H1 (cell line): ENCODE results near the gene UPF3A. TPM values are rescaled to one million over a fixed set of nuclear protein-coding genes. Genes with fewer than 3 reads are reported as not detected.

Experiments used
- CTCF ChIA-PET: fragments of 300-600 bp; sonication (Branson Sonifier 250); formaldehyde crosslinking; loops from one replicate; lab custom pipeline; 2021; ENCODE audit not compliant: partially characterized antibody; lab: Charles Lee
- POLR2A ChIA-PET: fragments of 300-600 bp; sonication (Branson Sonifier 250); formaldehyde crosslinking; loops from one replicate; lab custom pipeline; 2021; ENCODE audit warnings: inconsistent platforms; ENCODE audit not compliant: partially characterized antibody; lab: Charles Lee
- DNase-seq, 2 experiments: peaks; one replicate each; pipeline versions ENCODE4 v3.0.0 to v3.0.0-alpha.2; 2010 to 2022; ENCODE audit warnings: low spot score in 2 of 2, low read depth in 1 of 2, mixed read lengths in 1 of 2
- FAIRE-seq: peaks from 2 replicates; lab custom pipeline; 2011; peaks lifted over from hg19 to GRCh38; lab: Jason Lieb, UNC
- H2AFZ ChIP-seq: 2 replicates; pipeline ENCODE4 v1.8.1; 2012; ENCODE audit warnings: low read length, inconsistent platforms
- H2AK5ac ChIP-seq: 2 replicates; pipeline ENCODE4 v1.6.1; 2013; ENCODE audit warnings: low read depth, low read length
- H2BK120ac ChIP-seq: replicated peaks from 2 replicates; pipeline ENCODE3; 2013; ENCODE audit warnings: low read depth, low read length, inconsistent platforms
- H2BK12ac ChIP-seq: 2 replicates; pipeline ENCODE4 v1.6.1; 2013; ENCODE audit warnings: low read depth, low read length
- H2BK15ac ChIP-seq: 2 replicates; pipeline ENCODE4 v1.6.1; 2013; ENCODE audit warnings: low read length
- H2BK20ac ChIP-seq: 2 replicates; pipeline ENCODE4 v1.6.1; 2013; ENCODE audit warnings: low read length
- H2BK5ac ChIP-seq: 2 replicates; pipeline ENCODE4 v1.6.1; 2013; ENCODE audit warnings: low read depth, low read length
- H3K14ac ChIP-seq: 2 replicates; pipeline ENCODE4 v1.6.1; 2013; ENCODE audit warnings: inconsistent platforms; ENCODE audit not compliant: insufficient read length
- H3K18ac ChIP-seq: 2 replicates; pipeline ENCODE4 v1.6.1; 2013; ENCODE audit warnings: low read length; ENCODE audit errors: extremely low read depth
- H3K23ac ChIP-seq: 2 replicates; pipeline ENCODE4 v1.6.1; 2013; ENCODE audit warnings: inconsistent platforms; ENCODE audit not compliant: insufficient read length
- H3K23me2 ChIP-seq: 2 replicates; pipeline ENCODE4 v1.6.1; 2013; ENCODE audit warnings: low read depth, low read length
- H3K27ac ChIP-seq: 2 replicates; pipeline ENCODE4 v1.6.1; 2011; ENCODE audit warnings: low read depth, low read length, inconsistent platforms
- H3K27me3 ChIP-seq, 4 experiments: replicated peaks in 1 of 4; 1 replicate in 1 of 4; 2 replicates in 3 of 4; pipeline versions ENCODE4 v1.6.1 to v1.8.1; 2011 to 2013; ENCODE audit warnings: low read length in 3 of 4, mild to moderate bottlenecking in 3 of 4, inconsistent platforms in 2 of 4, mixed read lengths in 2 of 4, moderate library complexity in 1 of 4; ENCODE audit not compliant: control insufficient read depth in 3 of 4, insufficient read depth in 3 of 4; ENCODE audit errors: extremely low read depth in 1 of 4
- H3K36me3 ChIP-seq, 4 experiments: 2 replicates each; pipeline versions ENCODE4 v1.6.1 to v1.8.1; 2011 to 2013; ENCODE audit warnings: mild to moderate bottlenecking in 4 of 4, low read length in 3 of 4, moderate library complexity in 2 of 4, control low read depth in 1 of 4, inconsistent platforms in 1 of 4; ENCODE audit not compliant: insufficient read depth in 4 of 4, control insufficient read depth in 2 of 4
- H3K4ac ChIP-seq: replicated peaks from 2 replicates; pipeline ENCODE3; 2013; ENCODE audit warnings: low read length, low read depth, mixed read lengths, inconsistent platforms; ENCODE audit not compliant: insufficient read length
- H3K4me1 ChIP-seq, 4 experiments: replicated peaks in 1 of 4; 1 replicate in 1 of 4; 2 replicates in 3 of 4; pipeline versions ENCODE4 v1.6.1 to v1.8.1; 2011 to 2013; ENCODE audit warnings: low read length in 3 of 4, inconsistent platforms in 2 of 4, mixed read lengths in 1 of 4; ENCODE audit not compliant: insufficient read depth in 4 of 4, control insufficient read depth in 3 of 4
- H3K4me2 ChIP-seq, 2 experiments: 2 replicates each; pipeline versions ENCODE4 v1.6.1 to v1.8.1; 2011 to 2013; ENCODE audit warnings: low read depth in 2 of 2, low read length in 2 of 2, control low read depth in 1 of 2, inconsistent platforms in 1 of 2, mild to moderate bottlenecking in 1 of 2; ENCODE audit not compliant: insufficient read depth in 1 of 2
- H3K4me3 ChIP-seq, 4 experiments: fragments of 200-600, 300-600 bp in 1 of 4; sonication (generic), shearing (Covaris generic), sonication (Bioruptor Twin) in 1 of 4; 2 replicates each; pipeline versions ENCODE4 v1.5.1 to v1.8.1; 2011 to 2016; ENCODE audit warnings: low read length in 4 of 4, low read depth in 3 of 4, control low read depth in 2 of 4, inconsistent platforms in 2 of 4, mild to moderate bottlenecking in 2 of 4, mixed read lengths in 1 of 4, moderate library complexity in 1 of 4; ENCODE audit not compliant: insufficient read depth in 2 of 4; ENCODE audit errors: extremely low read depth in 1 of 4
- H3K56ac ChIP-seq: replicated peaks from 2 replicates; pipeline ENCODE3; 2013; ENCODE audit warnings: low read depth, mild to moderate bottlenecking, mixed read lengths, low read length, inconsistent platforms; ENCODE audit not compliant: insufficient read length
- H3K79me1 ChIP-seq: 2 replicates; pipeline ENCODE4 v1.6.1; 2013; ENCODE audit warnings: low read depth, low read length, control low read depth
- H3K79me2 ChIP-seq, 2 experiments: 2 replicates each; pipeline versions ENCODE4 v1.6.1 to v1.8.1; 2012 to 2013; ENCODE audit warnings: low read length in 2 of 2, mild to moderate bottlenecking in 2 of 2, inconsistent platforms in 1 of 2; ENCODE audit not compliant: insufficient read depth in 2 of 2, control insufficient read depth in 1 of 2
- H3K9ac ChIP-seq, 4 experiments: replicated peaks in 1 of 4; 1 replicate in 1 of 4; 2 replicates in 3 of 4; pipeline versions ENCODE4 v1.6.1 to v1.8.1; 2011 to 2013; ENCODE audit warnings: low read depth in 3 of 4, low read length in 3 of 4, control low read depth in 2 of 4, mild to moderate bottlenecking in 2 of 4, moderate library complexity in 2 of 4, inconsistent platforms in 1 of 4; ENCODE audit errors: extremely low read depth in 1 of 4
- H3K9me3 ChIP-seq, 2 experiments: 2 replicates each; pipeline versions ENCODE4 v1.6.1 to v1.8.1; 2012 to 2013; ENCODE audit warnings: mild to moderate bottlenecking in 2 of 2, moderate library complexity in 2 of 2, control low read depth in 1 of 2, inconsistent platforms in 1 of 2, low read depth in 1 of 2, low read length in 1 of 2, mixed read lengths in 1 of 2; ENCODE audit not compliant: insufficient read depth in 2 of 2
- H4K20me1 ChIP-seq, 2 experiments: replicated peaks in 1 of 2; 2 replicates each; pipeline versions ENCODE3 to v1.8.1; 2011 to 2013; ENCODE audit warnings: inconsistent platforms in 2 of 2, low read length in 2 of 2, mild to moderate bottlenecking in 1 of 2; ENCODE audit not compliant: insufficient read depth in 2 of 2, control insufficient read depth in 1 of 2
- H4K5ac ChIP-seq: 2 replicates; pipeline ENCODE4 v1.6.1; 2013; ENCODE audit warnings: low read length, low read depth, mixed read lengths, inconsistent platforms; ENCODE audit not compliant: insufficient read length
- H4K8ac ChIP-seq: 2 replicates; pipeline ENCODE4 v1.8.0; 2013; ENCODE audit warnings: mild to moderate bottlenecking, moderate library complexity, low read length, inconsistent platforms; ENCODE audit not compliant: insufficient read depth; ENCODE audit errors: extremely low read depth
- H4K91ac ChIP-seq: replicated peaks from 2 replicates; pipeline ENCODE3; 2013; ENCODE audit warnings: low read length, mixed read lengths, inconsistent platforms; ENCODE audit not compliant: insufficient read length
- CBX8 ChIP-seq: fragments of 300-800, 300-1000 bp; sonication (generic); IDR thresholded peaks from 2 replicates; pipeline ENCODE4 v1.7.1; 2016; ENCODE audit warnings: low read depth, low read length, borderline replicate concordance
- GTF2F1 ChIP-seq: IDR thresholded peaks from 2 replicates; pipeline ENCODE4 v1.6.1; 2012; ENCODE audit warnings: low read depth, low read length, improper control_type of control experiment, borderline replicate concordance
- KDM5A ChIP-seq: fragments of 200-600 bp; IDR thresholded peaks from 2 replicates; pipeline ENCODE4 v1.7.1; 2012; ENCODE audit warnings: mild to moderate bottlenecking, low read length, inconsistent platforms, mixed read lengths
- NRF1 ChIP-seq: IDR thresholded peaks from 2 replicates; pipeline ENCODE4 v1.6.1; 2011; ENCODE audit warnings: mild to moderate bottlenecking, low read depth, low read length, improper control_type of control experiment
- SP2 ChIP-seq: IDR thresholded peaks from 2 replicates; pipeline ENCODE4 v1.6.1; 2012; ENCODE audit warnings: mild to moderate bottlenecking, low read length, inconsistent platforms
- SUZ12 ChIP-seq: fragments of 200-600 bp; sonication (generic); IDR thresholded peaks from 2 replicates; pipeline ENCODE4 v1.6.1; 2012; ENCODE audit warnings: mild to moderate bottlenecking, inconsistent platforms, low read length, moderate library complexity, mixed read lengths
- TBP ChIP-seq: IDR thresholded peaks from 2 replicates; pipeline ENCODE4 v1.6.1; 2011; ENCODE audit warnings: low read depth, low read length, improper control_type of control experiment
- YY1 ChIP-seq: IDR thresholded peaks from 2 replicates; pipeline ENCODE4 v1.6.1; 2011; ENCODE audit warnings: low read depth, mild to moderate bottlenecking, low read length
- ZNF274 ChIP-seq: IDR thresholded peaks from 2 replicates; pipeline ENCODE4 v1.7.0; 2012; ENCODE audit warnings: low read length, borderline replicate concordance; ENCODE audit errors: extremely low read depth
- WGBS, 2 experiments: shearing (Covaris generic) in 1 of 2; methylation state at CpG; one replicate each; pipeline versions ENCODE4 v1.1.6 to v1.1.7; 2013 to 2015; ENCODE audit warnings: low lambda C conversion rate in 2 of 2, mixed read lengths in 2 of 2, inconsistent platforms in 1 of 2, low coverage in 1 of 2, missing lambda C conversion rate in 1 of 2; ENCODE audit not compliant: insufficient replicate concordance in 2 of 2, insufficient coverage in 1 of 2, insufficient read length in 1 of 2; ENCODE audit errors: extremely low coverage in 1 of 2, missing lambda C conversion rate in 1 of 2; 5-methylcytosine and 5-hydroxymethylcytosine counted together
- polyA plus RNA-seq, 7 experiments: library from polyadenylated mRNA; depleted of rRNA in 3 of 7; stranded (reverse) in 5 of 7; unstranded in 2 of 7; fragments of >200 nt in 5 of 7; fragments of 200-250 nt in 2 of 7; gene quantifications; 1 replicate in 5 of 7; 2 replicates in 1 of 7; 4 replicates in 1 of 7; pipeline versions ENCODE4 v1.2.1 to v1.2.3, GENCODE V29; 2011 to 2013; ENCODE audit warnings: missing spikeins in 2 of 7, mixed read lengths in 2 of 7
- total RNA-seq: library from RNA; stranded (reverse); fragmentation: NEBNext Ultra II Directional; extraction: Animal tissue kit (Norgen Biotek cat#: 25700); gene quantifications from 2 replicates; pipeline ENCODE4 v1.2.1, GENCODE V29; 2021

UPF3A gene
- total and polyA plus RNA-seq, 2 of the 8 experiments (the other 6 are each of a cell fraction or from before 2014, with no cell fraction given): 47.1 to 58.2 TPM

DNA sequence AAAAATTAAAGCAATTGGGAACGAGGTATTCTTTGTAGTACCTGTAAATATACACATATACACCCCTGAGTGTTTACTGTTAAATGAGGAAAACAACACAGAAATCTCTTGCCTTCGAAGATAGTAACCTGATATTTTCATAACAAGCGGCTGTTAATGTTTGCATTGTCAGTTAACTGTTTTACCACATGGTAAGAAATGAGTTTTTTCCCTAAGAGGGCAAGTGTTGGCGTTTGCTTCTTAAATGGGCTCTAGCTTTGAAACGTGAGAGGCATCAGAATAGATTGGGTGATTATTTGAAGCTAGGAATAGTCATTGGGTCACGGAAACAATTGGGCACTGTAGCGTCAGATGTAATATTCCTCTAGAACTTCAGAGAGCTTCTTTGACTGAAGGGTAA lies 22.0 kb upstream of the UPF3A start:
- Histone ChIP-seq H4K20me1 (peaks cover 2 to 11% of the 10 kb centered on the region in 2 experiments), H2AK5ac (no peak overlapping the region), H3K27ac (no peak overlapping the region), H3K79me1 (no peaks in the 10 kb centered on the region), H2BK20ac (no peak overlapping the region), H4K91ac (no peak overlapping the region), H3K23ac (no peak overlapping the region), H4K8ac (no peak overlapping the region), H2BK120ac (no peak overlapping the region), H3K4me2 (no peak overlapping the region), H3K9ac (no peak overlapping the region), H4K5ac (no peak overlapping the region), H3K23me2 (no peaks in the 10 kb centered on the region), H3K4me1 (peaks cover 0 to 8% (median 2%) of the 10 kb centered on the region in 4 experiments; a peak in 2 of 7 replicates), H3K4me3 (no peak overlapping the region), H2AFZ (no peak overlapping the region), H3K56ac (no peak overlapping the region), H2BK5ac (no peak overlapping the region), H3K79me2 (no peaks in the 10 kb centered on the region), H3K4ac (no peak overlapping the region), H3K27me3 (no peaks in the 10 kb centered on the region), H2BK12ac (no peak overlapping the region), H3K36me3 (peaks cover 26 to 83% (median 56%) of the 10 kb centered on the region in 4 experiments), H2BK15ac (no peak overlapping the region), H3K18ac (no peak overlapping the region), H3K9me3 (no peaks in the 10 kb centered on the region), H3K14ac (no peak overlapping the region)
- ChIA-PET POLR2A (interaction anchor here (1.1 to 7.5 kb wide), 4 partner anchors 10 to 21 kb away, joined by 4 to 44 read pairs (median 25); partner anchors contain the start of gene UPF3A), CTCF (no interaction called here)
- FAIRE-seq (no peak), DNase-seq (no peak)
- WGBS, 2 experiments: 91% methylated on average over 7 of the region's 7 CpGs; no CpG with 5 or more reads in 1 of the 2 experiments
- TF ChIP-seq SUZ12 (no peak), CBX8 (no peak), SP2 (no peak), NRF1 (no peak), TBP (no peak), KDM5A (no peak), ZNF274 (no peak), GTF2F1 (no peak), YY1 (no peak)
